Colon (tissue), 2 donors: ENCODE data around the gene CNIH1.
"Not testable (repeated sequence)": the region's sequence is repeated elsewhere in the genome, so short reads cannot be mapped to it uniquely, and the experiment has no call there.

Source experiments
- FAIRE-seq: peaks from 2 replicates; lab custom pipeline; 2012; peaks lifted over from hg19 to GRCh38; lab: Jason Lieb, UNC
- donor health status: control.
- donor health status: control.

Gene CNIH1

GRCh38 chr14:54378893-54379292, 62.3 kb downstream of the CNIH1 start:
- FAIRE-seq: not testable (repeated sequence)

DNA sequence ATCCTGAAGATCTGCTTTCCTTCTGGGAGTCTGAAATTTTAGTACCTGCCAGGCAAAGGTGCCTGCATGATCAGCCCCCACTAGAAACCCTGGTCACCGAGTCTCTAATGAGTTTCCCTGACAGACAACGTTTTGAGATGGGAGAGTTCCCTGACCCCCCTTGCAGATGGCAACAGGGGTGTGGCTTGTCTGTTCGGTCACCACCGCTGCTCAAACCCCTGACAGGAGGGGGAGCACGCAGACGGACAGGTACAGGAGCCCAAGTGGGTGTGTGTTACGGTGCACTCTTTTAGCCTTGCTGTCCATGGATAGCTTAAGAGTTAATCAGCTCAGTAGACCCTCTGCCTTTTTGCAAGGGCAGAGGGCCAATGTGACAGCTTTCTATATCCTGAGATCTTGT, 63.7 kb downstream of the CNIH1 start:
- FAIRE-seq: no peak

DNA sequence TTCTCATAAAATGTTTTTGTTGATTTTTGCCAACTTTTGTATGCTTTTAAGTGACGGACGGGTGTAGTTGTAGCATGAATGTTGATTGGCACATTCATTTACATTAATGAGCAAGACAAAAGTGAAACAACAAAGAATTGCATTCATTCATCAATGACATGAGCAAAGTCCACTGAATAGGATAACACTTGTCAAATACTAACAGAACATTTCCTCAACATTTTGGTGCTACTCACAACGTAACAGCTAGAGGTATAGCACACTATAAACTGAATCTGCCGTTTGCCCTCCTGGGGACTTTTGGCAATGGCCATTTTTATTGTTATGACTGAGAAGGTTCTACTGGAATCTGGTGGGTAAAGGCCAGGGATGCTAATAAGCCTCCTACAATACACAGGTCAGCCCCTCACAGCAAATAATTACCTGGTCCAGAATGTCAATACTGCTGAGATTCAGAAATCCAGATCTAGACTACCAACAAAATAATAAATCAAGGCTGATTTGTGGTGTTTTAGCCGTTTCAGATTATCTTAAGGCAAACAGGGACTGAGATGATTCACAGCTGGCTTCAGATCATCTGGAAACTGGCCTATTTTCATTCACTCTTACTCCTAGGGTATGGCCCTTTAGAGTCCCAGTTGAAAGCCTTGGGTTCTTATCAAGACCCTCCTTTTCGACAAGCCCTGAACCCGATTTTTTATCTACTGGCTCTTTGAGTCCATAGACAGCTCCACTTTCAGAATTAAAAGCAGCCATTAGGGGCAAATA, 66.9 kb downstream of the CNIH1 start:
- no peak for FAIRE-seq
